K562 (cell line): ENCODE measurements around the gene PPP2R2D. TPM values are rescaled to one million over a fixed set of nuclear protein-coding genes. Genes with fewer than 3 reads are reported as not detected.

Experiments
- AFF1 ChIP-seq, 2 experiments: fragments of 450-650 bp; IDR thresholded peaks; 2 replicates each; pipeline ENCODE4 v1.6.1; 2018; ENCODE audit warnings: mild to moderate bottlenecking in 2 of 2, low read depth in 1 of 2; ENCODE audit not compliant: partially characterized antibody in 2 of 2
- DEAF1 ChIP-seq: fragments of 450-650 bp; formaldehyde crosslinking; IDR thresholded peaks from 2 replicates; pipeline ENCODE4 v1.4.0; 2020; ENCODE audit warnings: mild to moderate bottlenecking, moderate library complexity
- DPF2 ChIP-seq: fragments of 450-650 bp; IDR thresholded peaks from 2 replicates; pipeline ENCODE4 v1.6.1; 2016
- EGR1 ChIP-seq: fragments of 450-650 bp; conservative IDR thresholded peaks from 2 replicates; pipeline ENCODE4 v1.6.1; 2017; ENCODE audit warnings: mild to moderate bottlenecking
- ETV1 ChIP-seq: fragments of 450-650 bp; conservative IDR thresholded peaks from 2 replicates; pipeline ENCODE4 v1.6.1; 2016; ENCODE audit warnings: missing genetic modification characterization, control low read depth, low read depth, missing compliant biosample characterization
- MEF2D ChIP-seq: conservative IDR thresholded peaks from 2 replicates; pipeline ENCODE4 v1.6.1; 2016; ENCODE audit warnings: low read depth, missing genetic modification characterization, missing compliant biosample characterization
- NEUROD1 ChIP-seq: fragments of 150-350 bp; IDR thresholded peaks from 2 replicates; pipeline ENCODE4 v1.6.1; 2014; ENCODE audit warnings: borderline replicate concordance, low read length, low read depth; ENCODE audit not compliant: partially characterized antibody
- NFE2L1 ChIP-seq: fragments of 450-650 bp; IDR thresholded peaks from 2 replicates; pipeline ENCODE4 v1.6.1; 2016; ENCODE audit warnings: missing genetic modification characterization, low read depth, mild to moderate bottlenecking, missing compliant biosample characterization, moderate library complexity, borderline replicate concordance
- NR3C1 ChIP-seq: sonication (generic); formaldehyde crosslinking; IDR thresholded peaks from 2 replicates; pipeline ENCODE4 v1.8.1; 2022; ENCODE audit warnings: missing genetic modification reagents
- RNF2 ChIP-seq: sonication (generic); IDR thresholded peaks from 2 replicates; pipeline ENCODE4 v1.6.1; 2016
- SMARCB1 ChIP-seq: IDR thresholded peaks from 2 replicates; pipeline ENCODE4 v1.6.1; 2011; ENCODE audit warnings: improper control_type of control experiment, low read depth; ENCODE audit not compliant: insufficient read length
- ZBTB17 ChIP-seq: fragments of 450-650 bp; formaldehyde crosslinking; IDR thresholded peaks from 2 replicates; pipeline ENCODE4 v1.4.0; 2020; ENCODE audit warnings: mild to moderate bottlenecking
- ZNF316 ChIP-seq: fragments of 450-650 bp; IDR thresholded peaks from 2 replicates; pipeline ENCODE4 v1.6.1; 2016
- polyA plus RNA-seq, 8 experiments: library from polyadenylated mRNA; depleted of rRNA in 4 of 8; stranded (reverse) in 5 of 8; unstranded in 3 of 8; fragments of >200 nt; fragmentation: Nextera tagmentation in 2 of 8; fragmentation: Illumina TruSeq in 1 of 8; extraction: Ambion mirVana in 2 of 8; extraction: Trizol in 1 of 8; gene quantifications; 2 replicates each; pipeline versions ENCODE4 v1.2.1 to v1.2.3, GENCODE V29; 2011 to 2014; ENCODE audit warnings: inconsistent platforms in 1 of 8, missing spikeins in 1 of 8
- total RNA-seq, 7 experiments: library from RNA; depleted of rRNA in 6 of 7; stranded (reverse); fragments of >200 nt in 6 of 7; fragmentation: Illumina TruSeq in 2 of 7; extraction: Trizol in 2 of 7; gene quantifications; 2 replicates each; pipeline versions ENCODE4 v1.2.1 to v1.2.3, GENCODE V29; 2011 to 2021; ENCODE audit warnings: low replicate concordance in 1 of 7
- TF ChIP-seq, protein P1 (sequence below): sonication (generic); formaldehyde crosslinking; IDR thresholded peaks from 2 replicates; pipeline ENCODE4 v1.8.1; 2023; ENCODE audit warnings: missing genetic modification reagents, mild to moderate bottlenecking, borderline replicate concordance
- TF ChIP-seq, protein P2 (sequence below): fragments of 250-450 bp; sonication (Bioruptor Pico); IDR thresholded peaks from 2 replicates; pipeline ENCODE4 v1.5.0; 2020; ENCODE audit warnings: mild to moderate bottlenecking

Gene PPP2R2D
- total and polyA plus RNA-seq, 9 of the 15 experiments (the other 6 are each of a cell fraction or from before 2014, with no cell fraction given): 1.9 to 37.0 (median 26.8) TPM

- TF ChIP-seq, protein P1, sequence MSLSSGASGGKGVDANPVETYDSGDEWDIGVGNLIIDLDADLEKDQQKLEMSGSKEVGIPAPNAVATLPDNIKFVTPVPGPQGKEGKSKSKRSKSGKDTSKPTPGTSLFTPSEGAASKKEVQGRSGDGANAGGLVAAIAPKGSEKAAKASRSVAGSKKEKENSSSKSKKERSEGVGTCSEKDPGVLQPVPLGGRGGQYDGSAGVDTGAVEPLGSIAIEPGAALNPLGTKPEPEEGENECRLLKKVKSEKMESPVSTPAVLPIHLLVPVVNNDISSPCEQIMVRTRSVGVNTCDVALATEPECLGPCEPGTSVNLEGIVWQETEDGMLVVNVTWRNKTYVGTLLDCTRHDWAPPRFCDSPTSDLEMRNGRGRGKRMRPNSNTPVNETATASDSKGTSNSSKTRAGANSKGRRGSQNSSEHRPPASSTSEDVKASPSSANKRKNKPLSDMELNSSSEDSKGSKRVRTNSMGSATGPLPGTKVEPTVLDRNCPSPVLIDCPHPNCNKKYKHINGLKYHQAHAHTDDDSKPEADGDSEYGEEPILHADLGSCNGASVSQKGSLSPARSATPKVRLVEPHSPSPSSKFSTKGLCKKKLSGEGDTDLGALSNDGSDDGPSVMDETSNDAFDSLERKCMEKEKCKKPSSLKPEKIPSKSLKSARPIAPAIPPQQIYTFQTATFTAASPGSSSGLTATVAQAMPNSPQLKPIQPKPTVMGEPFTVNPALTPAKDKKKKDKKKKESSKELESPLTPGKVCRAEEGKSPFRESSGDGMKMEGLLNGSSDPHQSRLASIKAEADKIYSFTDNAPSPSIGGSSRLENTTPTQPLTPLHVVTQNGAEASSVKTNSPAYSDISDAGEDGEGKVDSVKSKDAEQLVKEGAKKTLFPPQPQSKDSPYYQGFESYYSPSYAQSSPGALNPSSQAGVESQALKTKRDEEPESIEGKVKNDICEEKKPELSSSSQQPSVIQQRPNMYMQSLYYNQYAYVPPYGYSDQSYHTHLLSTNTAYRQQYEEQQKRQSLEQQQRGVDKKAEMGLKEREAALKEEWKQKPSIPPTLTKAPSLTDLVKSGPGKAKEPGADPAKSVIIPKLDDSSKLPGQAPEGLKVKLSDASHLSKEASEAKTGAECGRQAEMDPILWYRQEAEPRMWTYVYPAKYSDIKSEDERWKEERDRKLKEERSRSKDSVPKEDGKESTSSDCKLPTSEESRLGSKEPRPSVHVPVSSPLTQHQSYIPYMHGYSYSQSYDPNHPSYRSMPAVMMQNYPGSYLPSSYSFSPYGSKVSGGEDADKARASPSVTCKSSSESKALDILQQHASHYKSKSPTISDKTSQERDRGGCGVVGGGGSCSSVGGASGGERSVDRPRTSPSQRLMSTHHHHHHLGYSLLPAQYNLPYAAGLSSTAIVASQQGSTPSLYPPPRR (CRISPR knock-in tag): no peak
- TF ChIP-seq DPF2 (no peak; the same call in 1 of the 2 replicates), MEF2D (tag) (no peak), SMARCB1 (no peak), NFE2L1 (tag) (peak; percentile 67), DEAF1 (CRISPR knock-in tag) (no peak), ZBTB17 (CRISPR knock-in tag) (no peak), EGR1 (peak; percentile 64), RNF2 (no peak), AFF1 (IDR thresholded peaks at IDR 0.05; ENCODE audit: low read depth in 1 of 2, partially characterized antibody in 2 of 2) (peak in 1 of 2 experiments; percentile 6), NR3C1 (CRISPR knock-in tag) (no peak), ETV1 (no peak), ZNF316 (peak; percentile 87), NEUROD1 (no peak)
- TF ChIP-seq, protein P2, sequence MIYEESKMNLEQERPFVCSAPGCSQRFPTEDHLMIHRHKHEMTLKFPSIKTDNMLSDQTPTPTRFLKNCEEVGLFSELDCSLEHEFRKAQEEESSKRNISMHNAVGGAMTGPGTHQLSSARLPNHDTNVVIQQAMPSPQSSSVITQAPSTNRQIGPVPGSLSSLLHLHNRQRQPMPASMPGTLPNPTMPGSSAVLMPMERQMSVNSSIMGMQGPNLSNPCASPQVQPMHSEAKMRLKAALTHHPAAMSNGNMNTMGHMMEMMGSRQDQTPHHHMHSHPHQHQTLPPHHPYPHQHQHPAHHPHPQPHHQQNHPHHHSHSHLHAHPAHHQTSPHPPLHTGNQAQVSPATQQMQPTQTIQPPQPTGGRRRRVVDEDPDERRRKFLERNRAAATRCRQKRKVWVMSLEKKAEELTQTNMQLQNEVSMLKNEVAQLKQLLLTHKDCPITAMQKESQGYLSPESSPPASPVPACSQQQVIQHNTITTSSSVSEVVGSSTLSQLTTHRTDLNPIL (CRISPR knock-in tag): no peak
Measured at GRCh38 chr10:131928248-131929095, 27.7 kb downstream of the PPP2R2D start (continued).
